HG02943 (cell line): Measurements from ENCODE around the gene KDM4D.
"Not testable (repeated sequence)": the region's sequence is repeated elsewhere in the genome, so short reads cannot be mapped to it uniquely, and the experiment has no call there.

Experiments used
- ATAC-seq: cut with Tn5 transposase; IDR thresholded peaks from one replicate; pipeline ENCODE4 v1.9.1; 2021; ENCODE audit warnings: mild to moderate bottlenecking, low read depth, moderate library complexity; ENCODE audit not compliant: unreplicated experiment

Gene KDM4D

GRCh38 chr11:94956963-94957362 lies 16.5 kb upstream of the KDM4D start:
- ATAC-seq, result no peak

GRCh38 chr11:94958121-94958696 lies 15.3 kb upstream of the KDM4D start:
- no peak for ATAC-seq

GRCh38 chr11:94959179-94959578 lies 14.3 kb upstream of the KDM4D start:
- no peak for ATAC-seq

- ATAC-seq, result no peak
Observed at GRCh38 chr11:94960488-94960887, 13.0 kb upstream of the KDM4D start.

GRCh38 chr11:94961255-94961654 lies 12.3 kb upstream of the KDM4D start:
- no peak for ATAC-seq

GRCh38 chr11:94964934-94965333 lies 8.6 kb upstream of the KDM4D start:
- ATAC-seq, result no peak

GRCh38 chr11:94968334-94968958 lies 5.1 kb upstream of the KDM4D start:
- ATAC-seq, result no peak

GRCh38 chr11:94972700-94973098 lies 810 bp upstream of the KDM4D start:
- ATAC-seq, result no peak

GRCh38 chr11:94974178-94974577 lies 669 bp downstream of the KDM4D start:
- ATAC-seq, result no peak

- no peak for ATAC-seq
Observed at GRCh38 chr11:94975599-94975998, 2.1 kb downstream of the KDM4D start.

GRCh38 chr11:94987378-94987777 lies 13.9 kb downstream of the KDM4D start:
- ATAC-seq, result no peak

- no peak for ATAC-seq
Observed at GRCh38 chr11:94988748-94989147, 15.2 kb downstream of the KDM4D start.

GRCh38 chr11:94993400-94993943 lies 20.0 kb downstream of the KDM4D start:
- ATAC-seq, result no peak

- ATAC-seq, result no peak
Observed at GRCh38 chr11:94997437-94997836, 23.9 kb downstream of the KDM4D start.

GRCh38 chr11:94998285-94998684 lies 24.8 kb downstream of the KDM4D start:
- ATAC-seq, result no peak

GRCh38 chr11:95003716-95004115 lies 30.2 kb downstream of the KDM4D start:
- ATAC-seq, result no peak

- no peak for ATAC-seq
Observed at GRCh38 chr11:95005642-95006041, 32.1 kb downstream of the KDM4D start.

- ATAC-seq, result no peak
Observed at GRCh38 chr11:95011376-95011775, 37.9 kb downstream of the KDM4D start.

- no peak for ATAC-seq
Observed at GRCh38 chr11:95014184-95014821, 40.8 kb downstream of the KDM4D start.

- no peak for ATAC-seq
Observed at GRCh38 chr11:95016139-95016538, 42.6 kb downstream of the KDM4D start.

- not testable (repeated sequence) for ATAC-seq
Observed at GRCh38 chr11:95021468-95021867, 48.0 kb downstream of the KDM4D start.

GRCh38 chr11:95024958-95025357 lies 51.4 kb downstream of the KDM4D start, which contains the start of gene KDM4E:
KDM4E (plus strand) TSS chr11:95025258; CDS start chr11:95025558, 300 bp downstream.
- no peak for ATAC-seq
